HL-60 (cell line): ENCODE results near the gene KCNH4.

Experiments used
- DNase-seq, 2 experiments: peaks; one replicate each; pipeline ENCODE4 v3.0.0-alpha.2; 2010 to 2020; ENCODE audit warnings: low read depth in 1 of 2, low spot score in 1 of 2
- H3K27ac ChIP-seq: fragments of 250-450 bp; sonication (Bioruptor Pico); replicated peaks from 2 replicates; pipeline ENCODE4 v1.5.1; 2020; ENCODE audit warnings: mild to moderate bottlenecking, moderate library complexity
- H3K27me3 ChIP-seq: fragments of 250-450 bp; sonication (Bioruptor Pico); 2 replicates; pipeline ENCODE4 v1.5.1; 2021; ENCODE audit warnings: mild to moderate bottlenecking, moderate library complexity; ENCODE audit not compliant: insufficient read depth, poor library complexity, severe bottlenecking
- H3K4me3 ChIP-seq: replicated peaks from 2 replicates; pipeline ENCODE4 v1.5.1; 2011; ENCODE audit warnings: mild to moderate bottlenecking, control low read depth, low read length; ENCODE audit not compliant: insufficient read depth
- CTCF ChIP-seq: IDR thresholded peaks from one replicate; pipeline ENCODE4 v1.5.1; 2011; ENCODE audit warnings: low read length, control low read depth, inconsistent platforms; ENCODE audit not compliant: insufficient read depth
- GABPA ChIP-seq: IDR thresholded peaks from 2 replicates; pipeline ENCODE4 v1.6.1; 2012; ENCODE audit warnings: low read depth
- POLR2AphosphoS5 ChIP-seq: IDR thresholded peaks from 2 replicates; pipeline ENCODE4 v1.6.1; 2012; ENCODE audit warnings: low read depth
- REST ChIP-seq: IDR thresholded peaks from 2 replicates; pipeline ENCODE4 v1.6.1; 2012; ENCODE audit warnings: low read depth; ENCODE audit not compliant: insufficient replicate concordance
- SPI1 ChIP-seq: IDR thresholded peaks from 2 replicates; pipeline ENCODE4 v1.6.1; 2012; ENCODE audit warnings: low read depth, mild to moderate bottlenecking, borderline replicate concordance

Gene KCNH4

GRCh38 chr17:42202696-42203095 lies 21.8 kb upstream of the KCNH4 start:
- TF ChIP-seq SPI1 (no peak), REST (no peak), POLR2AphosphoS5 (no peak), CTCF (no peak), GABPA (no peak)
- DNase-seq, result no peak

GRCh38 chr17:42202159-42202558 lies 21.2 kb upstream of the KCNH4 start:
- Histone ChIP-seq H3K27ac (no peak overlapping the region), H3K27me3 (no peaks in the 10 kb centered on the region), H3K4me3 (no peak overlapping the region)
- DNase-seq, result no peak
- TF ChIP-seq POLR2AphosphoS5, result no peak
- TF ChIP-seq SPI1, result no peak
- no peak for TF ChIP-seq GABPA
- no peak for TF ChIP-seq REST
- no peak for TF ChIP-seq CTCF

More at GRCh38 chr17:42202696-42203095, 21.8 kb upstream of the KCNH4 start:
- no peaks in the 10 kb centered on the region for H3K27me3 ChIP-seq
- H3K4me3 ChIP-seq, result no peak overlapping the region
- H3K27ac ChIP-seq, result no peak overlapping the region

GRCh38 chr17:42201458-42201772 lies 20.5 kb upstream of the KCNH4 start:
- Histone ChIP-seq H3K27me3 (no peaks in the 10 kb centered on the region), H3K4me3 (no peak overlapping the region), H3K27ac (no peak overlapping the region)
- no peak for DNase-seq
- TF ChIP-seq POLR2AphosphoS5 (no peak), SPI1 (no peak), GABPA (no peak), CTCF (no peak)

GRCh38 chr17:42200706-42201457 lies 19.9 kb upstream of the KCNH4 start:
- no peak for TF ChIP-seq SPI1
- TF ChIP-seq GABPA, result no peak
- TF ChIP-seq REST, result no peak
- no peak for TF ChIP-seq CTCF
- no peak for TF ChIP-seq POLR2AphosphoS5
- no peaks in the 10 kb centered on the region for H3K27me3 ChIP-seq
- no peak overlapping the region for H3K4me3 ChIP-seq
- H3K27ac ChIP-seq, result no peak overlapping the region
- DNase-seq, result no peak
